Uterus (tissue), 4 donors: Measurements from ENCODE around the gene NAV1. TPM values are rescaled to one million over a fixed set of nuclear protein-coding genes. Genes with fewer than 3 reads are reported as not detected.

Source experiments
- DNase-seq, 2 donors: peaks; one replicate each; pipeline ENCODE4 v3.0.0-alpha.2; 2019 to 2020
- H3K27ac ChIP-seq, 2 donors: fragments of 200-600 bp; sonication (generic); 1 replicate in 1 of 2; 2 replicates in 1 of 2; pipeline ENCODE4 v1.5.1; 2016 to 2018
- H3K27me3 ChIP-seq, 2 donors: fragments of 200-600 bp; sonication (generic); one replicate each; pipeline ENCODE4 v1.5.1; 2018 to 2019; ENCODE audit warnings: control low read depth in 1 of 2
- H3K36me3 ChIP-seq, 2 donors: fragments of 200-600 bp; sonication (generic); one replicate each; pipeline ENCODE4 v1.5.1; 2019; ENCODE audit warnings: control low read depth in 1 of 2
- H3K4me1 ChIP-seq, 2 donors: fragments of 200-600 bp; sonication (generic); one replicate each; pipeline ENCODE4 v1.5.1; 2018 to 2019; ENCODE audit warnings: control low read depth in 1 of 2
- H3K4me3 ChIP-seq, 2 donors: fragments of 200-600 bp; sonication (generic); 1 replicate in 1 of 2; 2 replicates in 1 of 2; pipeline ENCODE4 v1.5.1; 2018 to 2019; ENCODE audit warnings: mild to moderate bottlenecking in 1 of 2
- H3K9me3 ChIP-seq, 2 donors: fragments of 200-600 bp; sonication (generic); one replicate each; pipeline ENCODE4 v1.5.1; 2019; ENCODE audit warnings: control low read depth in 1 of 2
- POLR2A ChIP-seq, 2 donors: fragments of 450-650 bp; IDR thresholded peaks; one replicate each; pipeline ENCODE4 v1.6.1; 2016; ENCODE audit warnings: antibody characterized with exemption in 2 of 2, mild to moderate bottlenecking in 1 of 2, moderate library complexity in 1 of 2
- intact Hi-C: fragments of 100-400 bp; cut with DNase I; formaldehyde crosslinking; loops from one replicate; pipeline ENCODE4 v1.15.1; 2023; ENCODE audit warnings: low total_unique reads
- total RNA-seq, 4 donors: library from RNA; depleted of rRNA in 3 of 4; stranded (reverse); fragments of >200 nt in 3 of 4; gene quantifications; one replicate each; pipeline versions ENCODE4 v1.1.0 to v1.2.4, GENCODE V29; 2014 to 2023
- TF ChIP-seq, protein P1 (sequence below), 4 experiments: fragments of 200-600 bp in 2 of 4; fragments of 450-650 bp in 2 of 4; sonication (generic) in 2 of 4; IDR thresholded peaks; one replicate each; pipeline ENCODE4 v1.5.1; 2016 to 2019; ENCODE audit warnings: antibody characterized with exemption in 4 of 4, mild to moderate bottlenecking in 2 of 4, moderate library complexity in 1 of 4
- donor health status: DM: yes; HTN: yes; CAD: no.

The NAV1 gene
- total RNA-seq, 4 donors from 2014 or later: 25.1 to 86.1 (median 58.5) TPM

DNA sequence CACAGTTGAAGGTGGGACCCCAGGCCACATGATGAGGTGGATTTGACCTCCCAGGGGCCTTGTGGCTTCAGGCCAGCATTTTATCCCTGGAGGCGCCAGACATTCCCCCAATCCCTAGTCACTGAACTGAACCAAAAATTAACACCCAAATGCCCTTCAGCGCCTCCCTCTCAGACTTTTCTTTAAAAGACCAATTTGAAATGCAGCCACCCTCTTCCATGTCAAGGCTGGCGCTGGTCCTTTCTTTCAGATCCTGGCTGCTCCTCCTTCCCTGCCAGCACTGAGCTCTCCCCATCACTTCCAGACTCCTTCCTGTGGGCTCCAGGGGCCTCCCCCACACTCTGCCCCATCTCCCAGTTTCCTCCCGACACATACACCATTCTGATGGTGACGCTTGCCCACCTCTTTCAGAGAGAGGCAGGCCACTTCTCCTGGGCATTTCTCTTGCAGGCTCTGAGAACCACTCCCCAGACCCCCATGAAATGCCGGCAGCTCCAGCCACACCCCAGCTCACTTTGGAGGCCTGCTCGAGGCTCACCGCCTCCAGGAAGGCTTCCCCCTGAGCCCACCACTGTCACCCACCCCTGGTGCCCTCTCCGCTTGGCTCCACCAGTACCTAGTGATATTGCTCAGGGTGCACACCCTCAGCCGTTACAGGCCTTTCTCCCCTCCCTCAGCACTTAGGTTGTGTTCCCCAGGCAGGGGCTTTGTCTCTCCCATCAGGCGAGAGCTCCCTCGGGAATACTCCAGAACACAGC is 27.0 kb downstream of the NAV1 start:
- DNase-seq: no peak
- Histone ChIP-seq H3K4me3 (no peak overlapping the region), H3K4me1 (peaks cover 0 to 10% of the 10 kb centered on the region in 2 donors), H3K9me3 (no peaks in the 10 kb centered on the region), H3K27me3 (no peaks in the 10 kb centered on the region), H3K36me3 (no peaks in the 10 kb centered on the region), H3K27ac (no peak overlapping the region)
- intact Hi-C loops: no loop called here
- TF ChIP-seq, protein P1, sequence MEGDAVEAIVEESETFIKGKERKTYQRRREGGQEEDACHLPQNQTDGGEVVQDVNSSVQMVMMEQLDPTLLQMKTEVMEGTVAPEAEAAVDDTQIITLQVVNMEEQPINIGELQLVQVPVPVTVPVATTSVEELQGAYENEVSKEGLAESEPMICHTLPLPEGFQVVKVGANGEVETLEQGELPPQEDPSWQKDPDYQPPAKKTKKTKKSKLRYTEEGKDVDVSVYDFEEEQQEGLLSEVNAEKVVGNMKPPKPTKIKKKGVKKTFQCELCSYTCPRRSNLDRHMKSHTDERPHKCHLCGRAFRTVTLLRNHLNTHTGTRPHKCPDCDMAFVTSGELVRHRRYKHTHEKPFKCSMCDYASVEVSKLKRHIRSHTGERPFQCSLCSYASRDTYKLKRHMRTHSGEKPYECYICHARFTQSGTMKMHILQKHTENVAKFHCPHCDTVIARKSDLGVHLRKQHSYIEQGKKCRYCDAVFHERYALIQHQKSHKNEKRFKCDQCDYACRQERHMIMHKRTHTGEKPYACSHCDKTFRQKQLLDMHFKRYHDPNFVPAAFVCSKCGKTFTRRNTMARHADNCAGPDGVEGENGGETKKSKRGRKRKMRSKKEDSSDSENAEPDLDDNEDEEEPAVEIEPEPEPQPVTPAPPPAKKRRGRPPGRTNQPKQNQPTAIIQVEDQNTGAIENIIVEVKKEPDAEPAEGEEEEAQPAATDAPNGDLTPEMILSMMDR (IDR thresholded peaks at IDR 0.05): no peak
- TF ChIP-seq POLR2A (IDR thresholded peaks at IDR 0.05): no peak

DNA sequence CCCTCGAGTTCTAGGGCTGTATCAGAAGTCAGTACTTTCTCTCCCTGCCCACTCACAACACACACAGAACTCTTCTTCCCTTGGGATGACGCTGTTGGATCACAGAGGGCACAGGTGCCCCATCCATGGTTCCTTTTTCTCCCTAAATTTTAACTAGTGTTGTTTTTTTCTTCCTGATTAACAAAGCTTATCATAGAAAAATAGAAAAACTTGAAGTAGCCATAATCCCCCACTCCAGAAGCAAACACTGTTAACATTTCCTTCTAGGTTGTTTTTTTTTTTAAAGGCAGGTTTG is 27.5 kb downstream of the NAV1 start:
- intact Hi-C loops: no loop called here
- no peak overlapping the region for H3K27ac ChIP-seq
- H3K4me3 ChIP-seq: no peak overlapping the region
- TF ChIP-seq, protein P1 (IDR thresholded peaks at IDR 0.05): no peak
- TF ChIP-seq POLR2A (IDR thresholded peaks at IDR 0.05): no peak
- H3K27me3 ChIP-seq: no peaks in the 10 kb centered on the region
- peaks cover 0 to 10% of the 10 kb centered on the region in 2 donors for H3K4me1 ChIP-seq
- H3K9me3 ChIP-seq: no peaks in the 10 kb centered on the region
- DNase-seq: no peak
- no peaks in the 10 kb centered on the region for H3K36me3 ChIP-seq

DNA sequence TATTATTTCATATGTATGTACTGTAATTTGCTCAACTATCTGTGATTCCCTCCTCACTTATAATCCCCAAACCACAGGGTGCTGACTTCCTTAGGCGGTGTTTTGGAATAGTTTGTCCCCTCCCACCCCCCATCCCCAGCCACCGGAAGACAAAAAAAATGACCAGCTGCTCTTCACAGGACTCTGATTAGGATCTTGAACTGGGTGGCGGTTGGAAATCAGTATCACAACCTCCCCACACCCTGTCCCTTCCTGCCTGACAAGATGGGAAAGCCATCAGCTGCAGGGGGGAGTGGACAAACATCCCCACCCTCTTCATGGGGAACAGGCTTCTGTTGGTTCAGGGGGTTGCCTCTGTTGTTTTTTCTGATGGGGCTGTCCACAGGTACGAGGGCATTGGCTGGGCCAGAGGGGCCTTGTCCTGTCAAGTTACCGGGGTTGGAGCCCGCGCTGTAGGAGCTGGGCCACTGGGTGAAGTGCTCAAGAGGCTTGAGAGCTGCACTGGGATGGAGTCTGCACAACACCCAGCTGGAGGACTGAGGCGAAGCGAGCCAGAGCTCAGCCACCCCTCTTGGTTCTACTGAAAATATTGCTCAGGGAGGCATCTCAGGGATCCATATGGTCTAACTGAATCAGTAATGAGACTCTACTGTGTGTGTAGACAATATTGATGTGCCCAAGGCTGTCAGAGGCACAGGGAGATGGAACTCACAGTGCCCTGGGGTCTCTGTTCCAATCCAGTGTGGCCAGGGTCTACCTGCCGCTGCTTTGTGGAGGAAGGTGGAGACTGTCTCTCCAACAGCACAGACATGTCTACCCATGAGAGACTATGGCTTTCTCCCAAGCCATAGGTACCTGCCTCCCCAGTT is 28.2 kb downstream of the NAV1 start:
- Histone ChIP-seq H3K4me1 (peaks cover 0 to 10% of the 10 kb centered on the region in 2 donors), H3K27ac (no peak overlapping the region)
- no peak for DNase-seq

DNA sequence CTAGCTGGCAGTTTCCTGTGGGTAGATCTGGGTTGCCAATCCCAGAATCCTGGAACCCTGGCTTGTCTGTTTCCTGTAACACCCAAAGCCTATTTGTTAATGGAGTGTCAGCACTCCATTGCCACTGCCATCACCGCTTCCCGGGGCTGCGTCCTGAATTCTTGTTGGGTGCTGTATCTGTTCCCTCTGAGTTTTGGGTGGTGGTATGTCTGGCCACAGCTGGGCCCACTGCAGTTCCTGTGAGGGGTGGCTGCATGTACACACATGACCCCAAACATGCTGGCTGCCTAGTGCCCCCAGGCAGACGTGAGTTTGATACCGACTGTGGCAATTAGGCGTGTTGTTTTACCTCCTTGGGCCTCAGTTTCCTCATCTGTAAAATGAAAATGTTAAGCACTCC is 29.3 kb downstream of the NAV1 start:
- Histone ChIP-seq H3K4me1 (peaks cover 0 to 2% of the 10 kb centered on the region in 2 donors), H3K36me3 (no peaks in the 10 kb centered on the region), H3K27me3 (no peaks in the 10 kb centered on the region), H3K4me3 (no peak overlapping the region), H3K27ac (no peak overlapping the region), H3K9me3 (no peaks in the 10 kb centered on the region)
- TF ChIP-seq POLR2A (IDR thresholded peaks at IDR 0.05): no peak
- TF ChIP-seq, protein P1 (IDR thresholded peaks at IDR 0.05): no peak
- intact Hi-C loops: no loop called here
- DNase-seq: no peak

More for the DNA sequence above, 28.2 kb downstream of the NAV1 start:
- H3K4me3 ChIP-seq: no peak overlapping the region
- no peaks in the 10 kb centered on the region for H3K27me3 ChIP-seq
- TF ChIP-seq, protein P1 (IDR thresholded peaks at IDR 0.05): no peak
- no peak for TF ChIP-seq POLR2A (IDR thresholded peaks at IDR 0.05)
- intact Hi-C loops: no loop called here
- no peaks in the 10 kb centered on the region for H3K36me3 ChIP-seq
- H3K9me3 ChIP-seq: no peaks in the 10 kb centered on the region

DNA sequence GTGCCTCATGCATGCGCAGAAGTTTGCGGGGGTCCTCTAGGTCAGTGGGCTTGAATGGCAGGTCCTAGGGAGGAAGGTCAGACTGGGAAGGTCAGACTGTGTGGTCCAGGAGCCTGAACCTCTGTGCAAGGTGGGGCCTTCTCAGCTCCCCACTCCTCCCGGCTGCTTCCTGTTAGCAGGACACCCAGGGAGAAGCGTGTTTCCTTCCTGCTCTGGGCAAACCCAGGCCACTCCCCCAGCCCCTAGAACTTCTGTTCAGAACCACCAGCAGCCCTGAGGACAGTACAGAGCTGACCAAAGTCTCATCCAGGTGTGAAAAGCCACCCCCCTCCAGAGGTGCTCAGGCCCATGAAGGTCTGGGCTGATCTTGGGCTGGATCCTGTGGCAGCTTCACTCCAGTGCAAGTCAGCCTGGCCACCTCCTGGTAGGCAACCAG is 29.9 kb downstream of the NAV1 start:
- no peak overlapping the region for H3K4me3 ChIP-seq
- TF ChIP-seq POLR2A (IDR thresholded peaks at IDR 0.05): no peak
- TF ChIP-seq, protein P1 (IDR thresholded peaks at IDR 0.05): no peak
- no peak overlapping the region for H3K27ac ChIP-seq
- intact Hi-C loops: no loop called here
- no peaks in the 10 kb centered on the region for H3K36me3 ChIP-seq
- DNase-seq: no peak
- H3K27me3 ChIP-seq: no peaks in the 10 kb centered on the region
- H3K9me3 ChIP-seq: no peaks in the 10 kb centered on the region
- H3K4me1 ChIP-seq: no peaks in the 10 kb centered on the region
